Measurements from ENCODE around the gene PGAP2.

GRCh38 chr11:3810951-3811350, 2.6 kb downstream of the PGAP2 start:
- TF ChIP-seq CTCF (IDR thresholded peaks at IDR 0.05; ENCODE audit: insufficient read depth, low read depth, low read length) (no peak), EZH2 (IDR thresholded peaks at IDR 0.05; ENCODE audit: insufficient read depth, low read length) (no peak)

Data from astrocyte (in vitro differentiated cells and primary cell).